ENCODE measurements around the gene IGSF21. TPM values are rescaled to one million over a fixed set of nuclear protein-coding genes. Genes with fewer than 3 reads are reported as not detected.
"Not testable (repeated sequence)": the region's sequence is repeated elsewhere in the genome, so short reads cannot be mapped to it uniquely, and the experiment has no call there.

Gene IGSF21
- polyA plus RNA-seq, 4 donors = 0.18 to 0.71 (median 0.49) TPM

GRCh38 chr1:18142969-18143368, 35.4 kb downstream of the IGSF21 start:
- no peak for DNase-seq (ENCODE audit: low read depth in 4 of 4, low spot score in 2 of 4)

GRCh38 chr1:18144062-18144461, 36.5 kb downstream of the IGSF21 start:
- no peak for DNase-seq (ENCODE audit: low read depth in 4 of 4, low spot score in 2 of 4)

DNA sequence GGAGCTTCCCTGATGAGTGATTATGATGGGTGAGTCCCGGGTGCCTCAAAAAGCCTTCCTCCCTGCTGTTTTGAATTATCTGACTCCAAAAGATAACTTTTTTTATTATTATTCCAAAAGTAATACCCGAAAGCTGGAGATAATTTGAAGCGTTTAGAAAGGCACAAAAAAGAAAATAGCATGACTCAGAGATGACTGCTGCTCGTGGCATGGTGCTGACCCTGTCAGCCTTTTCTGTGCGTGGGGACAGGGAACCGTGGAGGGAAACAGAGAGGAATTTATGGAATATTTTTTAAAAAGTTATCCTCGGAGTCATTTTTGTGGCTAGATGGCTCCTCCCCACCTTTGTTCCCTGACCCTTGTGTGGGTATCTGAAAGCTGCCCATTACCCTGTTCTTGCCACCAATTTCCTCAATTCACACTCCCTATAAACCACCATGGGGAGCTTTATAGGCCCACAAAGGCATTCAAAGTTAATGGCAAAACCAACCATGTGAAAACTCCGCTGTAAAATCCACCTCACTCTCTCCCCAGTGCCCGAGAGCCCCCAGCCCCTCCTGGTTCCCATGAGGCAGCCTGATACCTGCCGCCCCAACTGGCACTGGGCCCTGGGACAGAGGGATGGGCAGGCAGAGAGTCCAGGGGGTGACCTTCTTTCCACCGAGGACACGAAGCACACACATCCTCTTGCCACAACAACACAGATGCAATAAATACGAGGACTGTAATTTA, 37.5 kb downstream of the IGSF21 start:
- DNase-seq (ENCODE audit: low read depth in 4 of 4, low spot score in 2 of 4) = no peak

GRCh38 chr1:18145851-18146618, 38.4 kb downstream of the IGSF21 start:
- no peak for DNase-seq (ENCODE audit: low read depth in 4 of 4, low spot score in 2 of 4)

DNA sequence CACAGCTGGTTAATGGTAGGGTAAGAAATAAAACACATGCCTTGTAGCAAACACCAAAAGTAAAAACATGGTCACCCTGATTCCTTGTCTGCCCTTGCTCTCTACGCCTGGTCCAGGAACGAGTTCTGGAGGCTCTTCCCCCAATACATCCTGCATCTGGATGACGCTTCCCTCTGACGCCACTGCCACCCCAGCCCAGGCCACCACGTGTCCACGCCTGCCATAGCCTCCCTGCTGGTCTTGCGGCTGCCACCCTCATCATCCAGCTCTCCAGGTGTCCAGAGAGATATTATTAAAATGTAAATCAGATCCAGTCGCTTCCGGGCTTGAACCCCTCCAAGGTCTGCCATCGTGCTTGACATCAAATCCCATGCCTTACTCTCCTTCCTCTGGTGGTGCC, 39.3 kb downstream of the IGSF21 start:
- no peak for DNase-seq (ENCODE audit: low read depth in 4 of 4, low spot score in 2 of 4)

GRCh38 chr1:18147672-18148071, 40.1 kb downstream of the IGSF21 start:
- DNase-seq (ENCODE audit: low read depth in 4 of 4, low spot score in 2 of 4) = no peak

DNA sequence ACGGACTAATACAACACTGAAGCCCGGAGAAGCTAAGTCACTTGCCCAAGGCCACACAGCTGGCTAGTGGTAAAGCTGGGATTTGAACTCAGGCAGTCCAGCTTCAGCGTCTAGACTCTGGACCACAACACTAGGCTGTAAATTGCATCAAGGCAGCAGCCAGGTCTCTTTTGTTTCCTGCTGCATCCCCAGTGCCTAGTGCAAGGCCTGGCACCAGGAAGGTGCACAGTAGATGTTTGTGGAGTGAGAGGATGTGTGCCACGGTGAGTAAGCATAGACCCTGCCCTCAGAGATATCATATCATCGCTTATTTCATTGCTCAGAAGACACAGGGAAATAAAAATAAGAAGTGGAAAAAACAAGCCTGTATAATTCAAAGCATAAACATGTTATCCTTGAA, 40.9 kb downstream of the IGSF21 start:
- no peak for DNase-seq (ENCODE audit: low read depth in 4 of 4, low spot score in 2 of 4)

DNA sequence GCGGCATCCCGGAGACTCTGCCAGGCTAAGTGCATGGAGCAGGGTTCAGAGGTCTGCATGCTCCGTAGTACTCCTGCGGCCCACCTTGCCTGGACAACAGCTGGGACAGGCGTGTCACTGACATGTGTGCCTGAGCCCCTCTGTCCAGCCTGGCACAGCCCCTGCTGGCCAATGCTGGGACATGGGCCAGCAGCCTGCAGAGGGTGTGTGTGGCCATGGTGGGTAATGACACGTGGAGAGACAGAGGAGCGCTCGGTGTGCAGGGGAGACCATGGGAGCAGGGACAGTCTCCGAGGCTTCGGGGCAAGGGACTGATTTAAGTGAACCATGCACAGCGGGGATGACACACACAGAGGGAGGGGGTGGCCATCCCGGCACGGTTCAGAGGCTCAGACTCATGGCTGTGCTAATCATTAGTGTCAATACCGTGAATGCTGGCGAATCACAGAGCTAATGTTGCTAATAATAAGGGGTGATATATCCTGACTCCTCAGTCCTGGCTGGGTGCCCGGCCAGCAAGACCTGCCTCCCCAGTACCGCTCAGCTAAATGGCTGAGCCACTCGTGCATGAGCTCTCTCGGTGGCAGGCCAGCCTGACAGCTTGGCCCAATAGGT, 41.5 kb downstream of the IGSF21 start:
- peak in 1 of 4 donors; percentile 28 for DNase-seq (ENCODE audit: low read depth in 4 of 4, low spot score in 2 of 4)

GRCh38 chr1:18151436-18152122, 44.0 kb downstream of the IGSF21 start:
- DNase-seq (ENCODE audit: low read depth in 4 of 4, low spot score in 2 of 4) = no peak

DNA sequence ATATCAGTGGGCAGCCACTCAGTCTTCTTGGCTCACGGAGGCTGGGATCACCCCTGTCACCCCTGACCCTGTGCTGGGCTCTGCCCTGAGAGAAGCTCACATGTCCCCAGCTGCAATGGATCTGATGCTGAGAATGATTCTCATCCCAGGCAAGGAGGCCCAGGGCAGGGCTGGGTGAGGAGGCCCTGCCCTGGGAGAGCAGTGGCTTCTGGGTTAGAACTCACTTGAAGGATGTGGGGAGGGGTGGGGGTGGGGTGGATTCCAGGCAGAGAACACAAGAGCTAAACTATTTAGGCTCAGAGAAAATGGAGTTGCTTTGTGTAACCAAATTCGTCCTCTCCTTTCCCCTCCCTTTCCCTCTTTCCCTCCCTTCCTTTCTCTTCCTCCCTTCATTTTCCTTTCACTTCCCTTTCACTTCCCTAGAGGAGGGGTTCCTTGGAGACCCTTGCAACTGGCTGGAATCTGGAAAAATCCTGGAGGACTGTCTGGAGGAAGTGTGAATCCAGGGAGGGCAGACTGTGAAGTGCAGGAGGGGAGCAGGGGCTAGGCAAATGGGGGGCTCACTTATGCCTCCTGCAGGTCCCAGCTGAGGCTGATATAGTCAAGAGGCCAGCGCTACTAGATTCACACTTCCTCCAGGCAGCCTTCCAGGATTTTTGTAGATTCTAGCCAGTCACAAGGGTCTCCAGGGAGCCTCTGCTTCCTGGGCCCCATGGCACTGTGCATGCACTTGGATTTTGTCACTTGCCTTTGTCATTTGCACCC, 47.0 kb downstream of the IGSF21 start:
- DNase-seq (ENCODE audit: low read depth in 4 of 4, low spot score in 2 of 4) = no peak

DNA sequence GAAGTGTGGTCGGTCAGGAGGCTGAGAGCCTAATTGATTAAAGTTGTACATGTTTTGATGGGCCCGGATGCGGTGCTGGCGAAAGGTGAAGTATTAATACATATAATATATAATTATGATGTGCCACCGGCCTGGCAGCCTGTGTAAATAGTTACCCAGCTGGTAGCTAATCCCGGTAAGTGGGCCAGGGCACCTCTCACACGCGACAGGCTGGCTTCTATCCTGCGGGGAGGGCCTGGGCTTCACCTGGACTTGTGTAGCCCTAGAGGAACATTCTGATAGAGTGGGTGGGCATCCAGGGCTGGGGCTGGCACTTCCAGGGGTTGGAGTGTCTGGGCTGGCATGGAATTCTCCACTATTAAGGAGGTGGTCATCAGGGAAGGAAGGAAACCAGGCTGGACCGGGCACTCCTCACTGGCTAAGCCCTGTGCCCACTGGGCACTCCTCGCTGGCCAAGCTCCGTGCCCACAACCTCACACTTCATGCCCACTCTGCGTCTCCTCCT, 48.3 kb downstream of the IGSF21 start:
- DNase-seq (ENCODE audit: low read depth in 4 of 4, low spot score in 2 of 4) = no peak

GRCh38 chr1:18157352-18157751, 49.8 kb downstream of the IGSF21 start:
- DNase-seq (ENCODE audit: low read depth in 4 of 4, low spot score in 2 of 4) = no peak

DNA sequence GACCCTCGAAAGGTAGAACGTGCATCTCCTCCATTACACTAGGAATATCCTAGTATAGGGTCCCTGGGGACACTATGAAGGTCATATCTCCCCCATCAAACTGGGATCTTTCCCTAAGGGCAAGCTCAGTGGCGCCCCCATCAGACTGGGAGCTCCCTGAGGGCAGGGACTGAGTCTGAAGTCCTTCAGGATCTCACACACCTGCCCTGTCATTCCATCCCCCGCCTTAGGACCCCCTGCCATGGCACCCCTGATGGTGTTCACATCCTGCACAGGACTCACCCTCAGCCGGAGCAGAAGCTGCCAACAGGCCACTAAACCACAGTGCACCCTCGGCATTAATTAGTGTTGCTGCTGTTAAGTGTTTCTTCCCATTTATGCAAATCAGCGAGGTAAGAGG, 50.4 kb downstream of the IGSF21 start:
- DNase-seq (ENCODE audit: low read depth in 4 of 4, low spot score in 2 of 4) = no peak

DNA sequence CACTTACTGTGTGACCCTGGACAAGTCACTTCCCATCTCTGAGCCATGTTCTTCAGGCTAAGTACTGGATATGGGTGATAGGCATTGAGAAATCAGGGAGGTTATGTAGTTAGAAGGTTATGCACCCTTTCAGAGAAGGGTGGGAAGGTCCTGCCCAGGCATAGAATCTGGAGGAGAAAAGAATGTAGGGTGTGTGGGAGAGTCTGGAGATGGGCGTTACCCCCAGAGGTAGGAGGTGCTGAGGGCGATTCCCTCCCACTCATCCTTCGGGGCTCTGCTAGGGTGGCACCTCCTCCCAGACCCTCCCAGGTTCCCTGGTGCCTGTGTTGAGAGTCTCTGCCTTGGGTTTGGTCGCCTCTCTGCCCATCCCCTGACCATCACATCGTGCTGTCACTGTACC, 51.1 kb downstream of the IGSF21 start:
- no peak for DNase-seq (ENCODE audit: low read depth in 4 of 4, low spot score in 2 of 4)

DNA sequence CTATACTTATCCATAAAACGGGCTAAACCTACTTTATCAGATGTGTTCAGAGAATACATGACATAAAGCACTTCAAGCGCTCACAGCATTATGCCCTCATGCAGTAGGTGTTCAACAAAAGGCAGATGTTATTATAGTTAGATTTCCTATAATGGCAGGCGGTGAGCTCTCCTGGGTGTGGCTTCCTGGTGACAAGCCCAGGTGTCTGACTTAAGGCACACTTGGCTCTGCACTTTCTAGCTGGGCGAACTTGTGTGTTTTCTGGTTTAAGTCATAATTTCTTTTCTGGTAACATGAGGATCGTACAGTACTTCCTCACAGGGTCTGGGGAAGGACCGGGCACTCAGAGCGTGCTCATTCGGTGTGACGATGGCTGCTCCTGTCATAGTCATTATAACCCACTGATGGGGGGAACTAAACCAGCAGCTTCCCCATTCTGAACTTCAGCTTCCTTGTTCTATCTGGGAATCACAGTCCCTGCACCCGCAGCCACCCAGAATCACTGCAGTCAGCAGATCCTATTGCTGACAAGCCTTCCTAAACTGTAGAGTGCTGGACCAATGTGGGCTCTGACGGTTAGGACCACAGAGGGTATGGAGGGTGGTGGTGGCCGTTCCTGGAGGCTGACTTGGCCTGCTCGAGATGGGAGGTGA, 52.8 kb downstream of the IGSF21 start:
- DNase-seq (ENCODE audit: low read depth in 4 of 4, low spot score in 2 of 4) = no peak

DNA sequence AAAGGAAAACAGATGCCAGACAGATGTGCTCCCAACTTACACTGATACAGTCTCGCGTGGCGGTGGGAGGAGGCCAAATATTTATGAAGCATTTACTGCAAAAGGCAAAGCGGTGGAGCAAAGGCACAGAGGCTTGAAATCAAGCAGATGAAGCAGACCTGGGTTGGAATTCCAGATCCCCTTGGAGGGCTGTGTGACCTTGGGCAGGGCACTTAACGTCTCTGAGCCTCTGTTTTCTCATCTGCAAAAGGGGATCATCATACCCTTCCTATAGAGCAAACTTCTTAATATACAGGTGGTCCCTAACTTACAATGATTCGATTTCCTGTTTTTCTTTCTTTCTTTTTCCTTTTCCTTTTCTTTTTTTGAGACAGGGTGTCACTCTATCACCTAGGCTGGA, 54.1 kb downstream of the IGSF21 start:
- DNase-seq (ENCODE audit: low read depth in 4 of 4, low spot score in 2 of 4) = no peak

GRCh38 chr1:18165640-18166039, 58.0 kb downstream of the IGSF21 start:
- DNase-seq (ENCODE audit: low read depth in 4 of 4, low spot score in 2 of 4) = not testable (repeated sequence)

GRCh38 chr1:18166341-18166740, 58.7 kb downstream of the IGSF21 start:
- DNase-seq (ENCODE audit: low read depth in 4 of 4, low spot score in 2 of 4) = no peak

DNA sequence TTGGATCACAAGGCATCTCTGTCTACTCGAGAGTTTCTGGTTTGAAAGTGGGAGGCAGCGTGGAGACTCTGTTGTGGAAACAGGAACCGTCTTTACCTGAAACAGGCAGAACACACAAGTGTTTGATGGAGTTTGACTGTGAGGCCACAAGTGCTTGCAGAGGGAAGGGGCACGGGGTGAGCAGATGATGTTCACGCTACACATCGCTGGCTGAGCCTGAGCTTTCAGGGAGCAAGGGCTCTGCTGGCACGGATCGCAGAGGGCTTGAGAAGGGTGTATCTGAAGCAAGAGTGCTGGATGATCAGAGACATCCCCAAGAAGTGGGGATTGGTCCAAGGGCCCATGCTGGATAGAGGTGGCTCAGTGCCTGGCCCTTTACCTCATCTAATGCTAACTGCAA, 59.3 kb downstream of the IGSF21 start:
- no peak for DNase-seq (ENCODE audit: low read depth in 4 of 4, low spot score in 2 of 4)

DNA sequence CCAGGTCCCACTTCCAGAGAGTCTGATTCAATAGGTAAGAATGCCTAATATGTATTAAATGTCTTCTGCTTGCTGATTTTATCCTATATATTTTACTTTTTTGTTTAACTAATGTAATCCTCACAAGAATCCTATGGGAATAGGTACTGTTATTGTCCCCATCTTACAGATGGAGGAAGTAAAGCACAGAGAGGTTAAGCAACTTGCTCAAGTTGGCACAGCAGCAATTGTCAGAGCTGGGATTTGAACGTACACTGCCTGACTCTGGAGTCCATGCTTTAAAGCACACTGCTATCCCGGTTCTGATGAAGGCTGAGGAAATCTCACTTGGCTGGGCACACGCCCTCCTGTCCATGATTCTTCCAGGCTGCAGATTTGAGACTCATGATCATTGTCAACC, 62.8 kb downstream of the IGSF21 start:
- DNase-seq (ENCODE audit: low read depth in 4 of 4, low spot score in 2 of 4) = no peak
